ENCODE measurements around the gene UCK2. TPM values are rescaled to one million over a fixed set of nuclear protein-coding genes. Genes with fewer than 3 reads are reported as not detected.

The UCK2 gene
- total RNA-seq, 3 donors from 2014 or later (not counting 1 experiment from before 2014, with no cell fraction given), result 12.8 to 20.5 (median 14.4) TPM

DNA sequence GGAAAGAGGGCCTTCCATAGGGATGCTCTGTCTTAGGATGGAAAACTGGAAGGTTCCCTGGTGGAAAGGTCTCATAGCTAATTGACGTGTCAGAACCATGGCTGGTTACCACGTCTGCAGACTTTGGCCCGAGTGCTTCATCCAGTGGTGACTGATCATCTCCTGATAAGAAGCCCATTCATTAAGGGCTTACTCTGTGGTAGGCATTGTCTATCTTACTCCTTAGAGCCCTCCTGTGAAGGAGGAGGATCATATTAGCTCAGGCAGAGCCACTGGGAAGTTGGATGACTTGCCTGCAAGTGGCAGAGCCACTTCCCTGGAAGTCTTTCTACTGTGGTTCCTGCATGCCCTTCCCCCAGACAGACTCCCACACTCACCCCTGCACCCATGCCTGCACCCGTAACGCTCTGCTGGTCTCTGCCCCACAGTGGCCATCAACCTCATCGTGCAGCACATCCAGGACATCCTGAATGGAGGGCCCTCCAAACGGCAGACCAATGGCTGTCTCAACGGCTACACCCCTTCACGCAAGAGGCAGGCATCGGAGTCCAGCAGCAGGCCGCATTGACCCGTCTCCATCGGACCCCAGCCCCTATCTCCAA, 79.9 kb downstream of the UCK2 start:
- Histone ChIP-seq H3K4me1 (ENCODE audit: control insufficient read depth, insufficient read depth, low read length) (no peaks in the 10 kb centered on the region), H3K36me3 (ENCODE audit: control insufficient read depth, insufficient read depth, low read length) (peaks cover 18% of the 10 kb centered on the region), H3K4me3 (ENCODE audit: low read length) (no peak overlapping the region), H3K27ac (ENCODE audit: low read length) (no peak overlapping the region), H3K27me3 (ENCODE audit: control insufficient read depth, insufficient read depth, low read length) (no peaks in the 10 kb centered on the region), H3K9me3 (ENCODE audit: control insufficient read depth, insufficient read depth, low read length) (no peaks in the 10 kb centered on the region)
- ATAC-seq (no peak), DNase-seq (no peak)
- H3K4me3 Mint-ChIP-seq, result no peak overlapping the region
- 91% methylated on average over 13 of the region's 13 CpGs for WGBS (ENCODE audit: insufficient coverage)
- no peaks in the 10 kb centered on the region for H3K27me3 Mint-ChIP-seq (ENCODE audit: low read depth in 2 of 2)
- intact Hi-C loops (cut with micrococcal nuclease), result no loop called here
- TF ChIP-seq, protein P1, sequence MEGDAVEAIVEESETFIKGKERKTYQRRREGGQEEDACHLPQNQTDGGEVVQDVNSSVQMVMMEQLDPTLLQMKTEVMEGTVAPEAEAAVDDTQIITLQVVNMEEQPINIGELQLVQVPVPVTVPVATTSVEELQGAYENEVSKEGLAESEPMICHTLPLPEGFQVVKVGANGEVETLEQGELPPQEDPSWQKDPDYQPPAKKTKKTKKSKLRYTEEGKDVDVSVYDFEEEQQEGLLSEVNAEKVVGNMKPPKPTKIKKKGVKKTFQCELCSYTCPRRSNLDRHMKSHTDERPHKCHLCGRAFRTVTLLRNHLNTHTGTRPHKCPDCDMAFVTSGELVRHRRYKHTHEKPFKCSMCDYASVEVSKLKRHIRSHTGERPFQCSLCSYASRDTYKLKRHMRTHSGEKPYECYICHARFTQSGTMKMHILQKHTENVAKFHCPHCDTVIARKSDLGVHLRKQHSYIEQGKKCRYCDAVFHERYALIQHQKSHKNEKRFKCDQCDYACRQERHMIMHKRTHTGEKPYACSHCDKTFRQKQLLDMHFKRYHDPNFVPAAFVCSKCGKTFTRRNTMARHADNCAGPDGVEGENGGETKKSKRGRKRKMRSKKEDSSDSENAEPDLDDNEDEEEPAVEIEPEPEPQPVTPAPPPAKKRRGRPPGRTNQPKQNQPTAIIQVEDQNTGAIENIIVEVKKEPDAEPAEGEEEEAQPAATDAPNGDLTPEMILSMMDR (IDR thresholded peaks at IDR 0.05), result no peak
- H3K4me1 Mint-ChIP-seq, result peaks cover 0 to 4% of the 10 kb centered on the region in 2 donors
- H3K9me3 Mint-ChIP-seq, result no peaks in the 10 kb centered on the region
- H3K36me3 Mint-ChIP-seq, result no peaks in the 10 kb centered on the region
- no peak overlapping the region for H3K27ac Mint-ChIP-seq

DNA sequence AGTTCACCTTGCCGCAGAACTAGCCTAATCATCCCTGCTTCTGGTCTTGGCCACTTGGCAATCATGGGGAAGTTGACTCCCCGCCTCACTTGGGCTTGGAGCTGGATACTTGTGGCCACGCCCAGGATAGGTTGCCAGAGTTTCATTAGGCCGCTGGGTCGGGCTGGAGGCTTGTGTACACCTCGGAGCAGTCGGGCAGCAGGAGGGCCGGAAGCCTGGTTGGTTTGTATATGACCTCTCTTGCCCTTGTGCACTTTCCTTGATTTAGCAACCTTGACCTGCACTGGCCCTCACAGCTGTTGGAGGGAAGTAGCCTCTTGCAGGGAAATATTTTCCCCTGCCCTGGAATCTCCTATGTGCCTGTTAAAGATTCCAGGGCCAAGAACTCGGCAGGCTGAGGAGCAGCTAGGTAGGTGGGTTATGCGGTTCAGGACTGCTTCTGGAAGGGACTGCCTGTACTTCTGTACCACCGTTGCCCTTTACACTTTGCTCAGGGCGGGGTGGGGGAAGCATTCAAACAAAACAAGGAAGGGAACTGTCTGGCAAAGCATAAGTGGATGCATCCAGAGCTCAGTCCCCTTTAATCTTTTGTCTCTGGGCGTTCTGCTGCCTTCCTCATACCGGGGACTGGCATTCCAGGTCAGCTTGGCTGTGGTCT, 83.5 kb downstream of the UCK2 start:
- no peaks in the 10 kb centered on the region for H3K4me1 ChIP-seq (ENCODE audit: control insufficient read depth, insufficient read depth, low read length)
- WGBS (ENCODE audit: insufficient coverage), result 96% methylated on average over 14 of the region's 14 CpGs
- Mint-ChIP-seq H3K27ac (no peak overlapping the region), H3K4me3 (no peak overlapping the region), H3K36me3 (no peaks in the 10 kb centered on the region), H3K27me3 (ENCODE audit: low read depth in 2 of 2) (no peaks in the 10 kb centered on the region), H3K4me1 (peaks cover 4 to 5% of the 10 kb centered on the region in 2 donors), H3K9me3 (no peaks in the 10 kb centered on the region)
- H3K9me3 ChIP-seq (ENCODE audit: control insufficient read depth, insufficient read depth, low read length), result no peaks in the 10 kb centered on the region
- no peaks in the 10 kb centered on the region for H3K27me3 ChIP-seq (ENCODE audit: control insufficient read depth, insufficient read depth, low read length)
- H3K27ac ChIP-seq (ENCODE audit: low read length), result no peak overlapping the region
- peaks cover 11% of the 10 kb centered on the region for H3K36me3 ChIP-seq (ENCODE audit: control insufficient read depth, insufficient read depth, low read length)
- ATAC-seq (no peak), DNase-seq (no peak)
- H3K4me3 ChIP-seq (ENCODE audit: low read length), result no peak overlapping the region
- intact Hi-C loops (cut with micrococcal nuclease), result loop anchor here (5.0 kb wide), 1 partner anchor 214 kb away; the partner anchor contains the start of gene ALDH9A1
- TF ChIP-seq, protein P1 (IDR thresholded peaks at IDR 0.05), result no peak

DNA sequence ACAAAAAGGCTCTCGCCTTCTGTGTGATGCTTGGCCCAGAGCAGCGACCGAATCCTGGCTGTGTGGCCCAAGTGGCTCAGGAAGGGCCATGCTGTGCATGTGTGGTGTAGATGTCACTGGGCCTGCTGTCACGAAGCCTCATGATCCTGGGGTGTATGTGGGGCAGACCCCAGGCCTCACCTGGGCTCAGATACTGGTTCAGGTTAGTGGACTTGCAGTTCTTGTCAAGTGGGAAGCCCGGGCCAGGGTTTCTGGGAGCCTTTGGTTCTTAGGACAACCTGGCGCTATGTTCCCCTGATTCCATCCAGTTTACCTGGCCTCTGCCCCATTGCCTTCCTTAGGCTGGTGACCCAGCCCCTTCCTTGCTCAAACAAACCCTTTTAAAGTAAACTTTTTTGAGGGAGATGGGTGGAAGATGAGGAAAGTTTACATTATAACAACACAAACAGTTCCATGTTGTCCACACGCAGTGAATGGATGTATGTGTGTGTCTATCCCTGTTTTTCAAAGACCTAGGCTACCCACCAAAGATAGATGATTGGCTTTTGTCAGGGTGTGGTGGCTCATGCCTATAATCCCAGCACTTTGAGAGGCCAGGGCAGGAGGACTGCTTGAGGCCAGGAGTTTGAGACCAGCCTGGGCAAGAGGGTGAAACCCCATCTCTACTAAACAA, 84.3 kb downstream of the UCK2 start:
- ATAC-seq, result no peak
- TF ChIP-seq, protein P1 (IDR thresholded peaks at IDR 0.05), result no peak
- H3K4me3 ChIP-seq (ENCODE audit: low read length), result no peak overlapping the region
- no peaks in the 10 kb centered on the region for H3K27me3 ChIP-seq (ENCODE audit: control insufficient read depth, insufficient read depth, low read length)
- H3K4me3 Mint-ChIP-seq, result no peak overlapping the region
- intact Hi-C loops (cut with micrococcal nuclease), result loop anchor here (5.0 kb wide), 1 partner anchor 214 kb away; the partner anchor contains the start of gene ALDH9A1
- no peak overlapping the region for H3K27ac Mint-ChIP-seq
- 90% methylated on average over 7 of the region's 7 CpGs for WGBS (ENCODE audit: insufficient coverage)
- H3K4me1 Mint-ChIP-seq, result peaks cover 4 to 5% of the 10 kb centered on the region in 2 donors
- no peak overlapping the region for H3K27ac ChIP-seq (ENCODE audit: low read length)
- H3K9me3 ChIP-seq (ENCODE audit: control insufficient read depth, insufficient read depth, low read length), result no peaks in the 10 kb centered on the region
- H3K27me3 Mint-ChIP-seq (ENCODE audit: low read depth in 2 of 2), result no peaks in the 10 kb centered on the region
- peaks cover 11% of the 10 kb centered on the region for H3K36me3 ChIP-seq (ENCODE audit: control insufficient read depth, insufficient read depth, low read length)
- no peaks in the 10 kb centered on the region for H3K9me3 Mint-ChIP-seq
- no peak for DNase-seq
- no peaks in the 10 kb centered on the region for H3K4me1 ChIP-seq (ENCODE audit: control insufficient read depth, insufficient read depth, low read length)
- H3K36me3 Mint-ChIP-seq, result no peaks in the 10 kb centered on the region
